HUES6 (cell line): ENCODE measurements around the gene NDST3.
"Not testable (repeated sequence)": the region's sequence is repeated elsewhere in the genome, so short reads cannot be mapped to it uniquely, and the experiment has no call there.

Source experiments
- H3K27ac ChIP-seq: 2 replicates; pipeline ENCODE4 v1.7.0; 2013; ENCODE audit warnings: low read depth, mild to moderate bottlenecking, low read length, inconsistent platforms
- H3K27me3 ChIP-seq: 2 replicates; pipeline ENCODE4 v1.6.1; 2013; ENCODE audit warnings: low read length; ENCODE audit not compliant: control insufficient read depth, insufficient read depth
- H3K36me3 ChIP-seq: 2 replicates; pipeline ENCODE4 v1.6.1; 2013; ENCODE audit warnings: low read length; ENCODE audit not compliant: control insufficient read depth, insufficient read depth
- H3K4me1 ChIP-seq: 2 replicates; pipeline ENCODE4 v1.6.1; 2013; ENCODE audit warnings: low read length; ENCODE audit not compliant: control insufficient read depth, insufficient read depth
- H3K4me3 ChIP-seq: 2 replicates; pipeline ENCODE4 v1.5.1; 2013; ENCODE audit warnings: low read depth, low read length
- H3K9ac ChIP-seq: one replicate; pipeline ENCODE4 v1.6.1; 2013; ENCODE audit warnings: mild to moderate bottlenecking, low read length
- H3K9me3 ChIP-seq: 2 replicates; pipeline ENCODE4 v1.6.1; 2013; ENCODE audit warnings: low read depth, low read length; ENCODE audit not compliant: control insufficient read depth, insufficient read depth

The NDST3 gene

GRCh38 chr4:118284169-118284568 is 249.9 kb downstream of the NDST3 start:
- Histone ChIP-seq H3K4me3 (no peak overlapping the region), H3K27me3 (no peaks in the 10 kb centered on the region), H3K36me3 (peaks cover 17% of the 10 kb centered on the region), H3K27ac (no peak overlapping the region), H3K9me3 (no peaks in the 10 kb centered on the region), H3K9ac (no peak overlapping the region), H3K4me1 (peaks cover 16% of the 10 kb centered on the region; the same call in 1 of the 2 replicates)

GRCh38 chr4:118285931-118286330 is 251.6 kb downstream of the NDST3 start:
- Histone ChIP-seq H3K27me3 (no peaks in the 10 kb centered on the region), H3K9me3 (no peaks in the 10 kb centered on the region), H3K4me3 (no peak overlapping the region), H3K4me1 (0 out of 2 replicates have a peak, but pooled peaks cover 3% of the 10 kb centered on the region), H3K36me3 (no peaks in the 10 kb centered on the region), H3K9ac (no peak overlapping the region), H3K27ac (no peak overlapping the region)

- no peak overlapping the region for H3K4me3 ChIP-seq
Measured at GRCh38 chr4:118286685-118287084, 252.4 kb downstream of the NDST3 start.

GRCh38 chr4:118287711-118288451 is 253.6 kb downstream of the NDST3 start:
- no peak overlapping the region for H3K27ac ChIP-seq
- no peaks in the 10 kb centered on the region for H3K9me3 ChIP-seq
- no peaks in the 10 kb centered on the region for H3K36me3 ChIP-seq
- no peak overlapping the region for H3K4me3 ChIP-seq
- H3K9ac ChIP-seq: no peak overlapping the region
- H3K27me3 ChIP-seq: no peaks in the 10 kb centered on the region
- no peaks in the 10 kb centered on the region for H3K4me1 ChIP-seq

More at GRCh38 chr4:118286685-118287084, 252.4 kb downstream of the NDST3 start:
- Histone ChIP-seq H3K4me1 (no peaks in the 10 kb centered on the region), H3K36me3 (no peaks in the 10 kb centered on the region), H3K27me3 (no peaks in the 10 kb centered on the region), H3K9me3 (no peaks in the 10 kb centered on the region), H3K27ac (no peak overlapping the region), H3K9ac (no peak overlapping the region)

GRCh38 chr4:118289794-118290193 is 255.5 kb downstream of the NDST3 start:
- Histone ChIP-seq H3K4me1 (no peaks in the 10 kb centered on the region), H3K9ac (no peak overlapping the region), H3K27ac (no peak overlapping the region), H3K36me3 (no peaks in the 10 kb centered on the region), H3K9me3 (no peaks in the 10 kb centered on the region), H3K4me3 (no peak overlapping the region), H3K27me3 (no peaks in the 10 kb centered on the region)

- no peak overlapping the region for H3K4me3 ChIP-seq
- H3K9me3 ChIP-seq: no peaks in the 10 kb centered on the region
- no peaks in the 10 kb centered on the region for H3K4me1 ChIP-seq
- no peak overlapping the region for H3K27ac ChIP-seq
- H3K9ac ChIP-seq: no peak overlapping the region
- H3K36me3 ChIP-seq: no peaks in the 10 kb centered on the region
- no peaks in the 10 kb centered on the region for H3K27me3 ChIP-seq
Measured at GRCh38 chr4:118290951-118291350, 256.7 kb downstream of the NDST3 start.

- no peak overlapping the region for H3K27ac ChIP-seq
Measured at GRCh38 chr4:118296729-118297128, 262.4 kb downstream of the NDST3 start.

GRCh38 chr4:118299619-118300018 is 265.3 kb downstream of the NDST3 start:
- H3K9ac ChIP-seq, H3K36me3 ChIP-seq, H3K4me1 ChIP-seq, H3K27ac ChIP-seq, H3K27me3 ChIP-seq, H3K4me3 ChIP-seq, H3K9me3 ChIP-seq: not testable (repeated sequence)

More at GRCh38 chr4:118296729-118297128, 262.4 kb downstream of the NDST3 start:
- Histone ChIP-seq H3K36me3 (no peaks in the 10 kb centered on the region), H3K9ac (no peak overlapping the region), H3K27me3 (no peaks in the 10 kb centered on the region), H3K4me1 (no peaks in the 10 kb centered on the region), H3K4me3 (no peak overlapping the region), H3K9me3 (no peaks in the 10 kb centered on the region)

GRCh38 chr4:118307643-118308042 is 273.4 kb downstream of the NDST3 start:
- H3K9ac ChIP-seq: no peak overlapping the region
- H3K36me3 ChIP-seq: no peaks in the 10 kb centered on the region
- no peak overlapping the region for H3K4me3 ChIP-seq
- H3K4me1 ChIP-seq: peaks cover 12% of the 10 kb centered on the region; the same call in 1 of the 2 replicates
- no peaks in the 10 kb centered on the region for H3K27me3 ChIP-seq
- H3K9me3 ChIP-seq: no peaks in the 10 kb centered on the region
- no peak overlapping the region for H3K27ac ChIP-seq
